Fibroblast of lung (primary cell): Measurements from ENCODE around the gene ARHGAP21. TPM values are rescaled to one million over a fixed set of nuclear protein-coding genes. Genes with fewer than 3 reads are reported as not detected.

Experiments
- DNase-seq, 2 donors: peaks; one replicate each; pipeline versions ENCODE4 v3.0.0 to v3.0.0-alpha.2; 2010; ENCODE audit warnings: low read depth in 2 of 2
- H2AFZ ChIP-seq: 2 replicates; pipeline ENCODE4 v1.5.1; 2012; ENCODE audit warnings: low read length, control low read depth, inconsistent platforms
- H3K27ac ChIP-seq: 2 replicates; pipeline ENCODE4 v1.5.1; 2011; ENCODE audit warnings: low read length, control low read depth; ENCODE audit not compliant: insufficient read depth
- H3K27me3 ChIP-seq: 2 replicates; pipeline ENCODE4 v1.5.1; 2011; ENCODE audit warnings: mild to moderate bottlenecking, low read length; ENCODE audit not compliant: control insufficient read depth, insufficient read depth
- H3K36me3 ChIP-seq: 2 replicates; pipeline ENCODE4 v1.5.1; 2011; ENCODE audit warnings: low read length; ENCODE audit not compliant: control insufficient read depth, insufficient read depth
- H3K4me1 ChIP-seq: 2 replicates; pipeline ENCODE4 v1.5.1; 2011; ENCODE audit warnings: low read length; ENCODE audit not compliant: control insufficient read depth, insufficient read depth; ENCODE audit errors: extremely low read depth
- H3K4me2 ChIP-seq: 2 replicates; pipeline ENCODE4 v1.5.1; 2011; ENCODE audit warnings: low read length, control low read depth; ENCODE audit not compliant: insufficient read depth; ENCODE audit errors: extremely low read depth
- H3K4me3 ChIP-seq, 4 experiments: fragments of 200-600 bp in 1 of 4; sonication (generic) in 1 of 4; replicated peaks in 1 of 4; 2 replicates each; pipeline ENCODE4 v1.5.1; 2011 to 2016; ENCODE audit warnings: low read length in 4 of 4, low read depth in 3 of 4, mild to moderate bottlenecking in 3 of 4, control low read depth in 2 of 4, inconsistent platforms in 1 of 4, mixed read lengths in 1 of 4; ENCODE audit not compliant: insufficient read depth in 1 of 4; ENCODE audit errors: control extremely low read depth in 1 of 4
- H3K79me2 ChIP-seq: 2 replicates; pipeline ENCODE4 v1.5.1; 2012; ENCODE audit warnings: mild to moderate bottlenecking, low read length, inconsistent platforms; ENCODE audit not compliant: control insufficient read depth, insufficient read depth
- H3K9ac ChIP-seq: 2 replicates; pipeline ENCODE4 v1.5.1; 2011; ENCODE audit warnings: mild to moderate bottlenecking, low read length, control low read depth; ENCODE audit not compliant: insufficient read depth
- H3K9me3 ChIP-seq: 2 replicates; pipeline ENCODE4 v1.5.1; 2012; ENCODE audit warnings: low read depth, low read length; ENCODE audit not compliant: control insufficient read depth, insufficient read depth
- H4K20me1 ChIP-seq: 2 replicates; pipeline ENCODE4 v1.5.1; 2011; ENCODE audit warnings: low read length; ENCODE audit not compliant: control insufficient read depth, insufficient read depth; ENCODE audit errors: extremely low read depth
- CTCF ChIP-seq, 2 donors: IDR thresholded peaks in 1 of 2; conservative IDR thresholded peaks in 1 of 2; 1 replicate in 1 of 2; 2 replicates in 1 of 2; pipeline ENCODE4 v1.5.1; 2011 to 2012; ENCODE audit warnings: low read length in 2 of 2, control low read depth in 1 of 2, inconsistent platforms in 1 of 2, low read depth in 1 of 2, mild to moderate bottlenecking in 1 of 2
- EZH2 ChIP-seq: IDR thresholded peaks from 2 replicates; pipeline ENCODE4 v1.5.1; 2012; ENCODE audit warnings: low read length, control low read depth, mild to moderate bottlenecking; ENCODE audit errors: missing control alignments
- polyA plus RNA-seq, 2 donors: library from polyadenylated mRNA; depleted of rRNA in 1 of 2; stranded (reverse) in 1 of 2; unstranded in 1 of 2; fragments of >200 nt; gene quantifications; 2 replicates each; pipeline ENCODE4 v1.2.1, GENCODE V29; 2011 to 2012; ENCODE audit warnings: missing spikeins in 1 of 2
- total RNA-seq: library from RNA; depleted of rRNA; stranded (reverse); fragments of >200 nt; gene quantifications from 2 replicates; pipeline ENCODE4 v1.2.1, GENCODE V29; 2014

The ARHGAP21 gene
- total and polyA plus RNA-seq, 2 donors (not counting 1 experiment from before 2014, with no cell fraction given): 105 to 173 TPM

GRCh38 chr10:24698270-24698669, 25.4 kb downstream of the ARHGAP21 start:
- Histone ChIP-seq H3K36me3 (no peaks in the 10 kb centered on the region), H4K20me1 (no peaks in the 10 kb centered on the region), H3K9ac (no peak overlapping the region)

GRCh38 chr10:24697080-24697479, 26.6 kb downstream of the ARHGAP21 start:
- Histone ChIP-seq H3K4me3 (no peak overlapping the region), H2AFZ (no peak overlapping the region), H3K9me3 (no peaks in the 10 kb centered on the region), H3K27ac (no peak overlapping the region), H3K79me2 (peaks cover 90% of the 10 kb centered on the region), H4K20me1 (no peaks in the 10 kb centered on the region), H3K4me2 (no peak overlapping the region), H3K4me1 (peaks cover 6% of the 10 kb centered on the region), H3K27me3 (no peaks in the 10 kb centered on the region), H3K36me3 (no peaks in the 10 kb centered on the region), H3K9ac (no peak overlapping the region)
- no peak for DNase-seq
- no peak for TF ChIP-seq CTCF (conservative IDR thresholded peaks at IDR 0.05 in 1 of 2, IDR thresholded peaks at IDR 0.05 in 1 of 2; ENCODE audit: low read depth in 1 of 2, low read length in 2 of 2)
- no peak for TF ChIP-seq EZH2

More at GRCh38 chr10:24698270-24698669, 25.4 kb downstream of the ARHGAP21 start:
- no peak for DNase-seq
- Histone ChIP-seq H3K4me1 (peaks cover 7% of the 10 kb centered on the region), H3K4me2 (no peak overlapping the region), H3K27me3 (no peaks in the 10 kb centered on the region), H3K9me3 (no peaks in the 10 kb centered on the region), H3K79me2 (peaks cover 91% of the 10 kb centered on the region), H3K27ac (no peak overlapping the region), H3K4me3 (no peak overlapping the region), H2AFZ (no peak overlapping the region)
- TF ChIP-seq EZH2 (no peak), CTCF (conservative IDR thresholded peaks at IDR 0.05 in 1 of 2, IDR thresholded peaks at IDR 0.05 in 1 of 2; ENCODE audit: low read depth in 1 of 2, low read length in 2 of 2) (no peak)

GRCh38 chr10:24695452-24695851, 28.2 kb downstream of the ARHGAP21 start:
- no peaks in the 10 kb centered on the region for H4K20me1 ChIP-seq
- no peak overlapping the region for H3K4me2 ChIP-seq
- no peaks in the 10 kb centered on the region for H3K27me3 ChIP-seq
- H3K9me3 ChIP-seq: no peaks in the 10 kb centered on the region
- no peak overlapping the region for H3K9ac ChIP-seq
- H3K4me3 ChIP-seq: no peak overlapping the region
- DNase-seq: no peak
- no peak for TF ChIP-seq CTCF (conservative IDR thresholded peaks at IDR 0.05 in 1 of 2, IDR thresholded peaks at IDR 0.05 in 1 of 2; ENCODE audit: low read depth in 1 of 2, low read length in 2 of 2)
- TF ChIP-seq EZH2: no peak
- H3K4me1 ChIP-seq: peaks cover 7% of the 10 kb centered on the region
- H3K36me3 ChIP-seq: no peaks in the 10 kb centered on the region
- no peak overlapping the region for H3K27ac ChIP-seq
- H2AFZ ChIP-seq: no peak overlapping the region
- H3K79me2 ChIP-seq: peaks cover 87% of the 10 kb centered on the region
